Activated CD4-positive, alpha-beta T cell treated with anti-CD3 and anti-CD28 coated beads for 4 hours (primary cell): ENCODE results near the gene OLFML2B.
"Not testable (repeated sequence)": the region's sequence is repeated elsewhere in the genome, so short reads cannot be mapped to it uniquely, and the experiment has no call there.

Source experiments
- DNase-seq, 2 donors: peaks; one replicate each; pipeline ENCODE4 v3.0.0-alpha.2; 2020

Gene OLFML2B

GRCh38 chr1:162033428-162033827 is 9.8 kb upstream of the OLFML2B start:
- no peak for DNase-seq

GRCh38 chr1:162030759-162031280 is 7.2 kb upstream of the OLFML2B start:
- no peak for DNase-seq

- DNase-seq = no peak
Observed at GRCh38 chr1:162029157-162029556, 5.5 kb upstream of the OLFML2B start.

GRCh38 chr1:162028726-162029125 is 5.1 kb upstream of the OLFML2B start:
- DNase-seq = no peak

- no peak for DNase-seq
Observed at GRCh38 chr1:162026881-162027280, 3.2 kb upstream of the OLFML2B start.

- DNase-seq = no peak
Observed at GRCh38 chr1:162025541-162025940, 1.9 kb upstream of the OLFML2B start.

GRCh38 chr1:162023181-162023546 is 505 bp downstream of the OLFML2B start:
- DNase-seq = no peak

GRCh38 chr1:162022626-162023025 is 1.0 kb downstream of the OLFML2B start:
- DNase-seq = no peak

GRCh38 chr1:162021124-162021523 is 2.5 kb downstream of the OLFML2B start:
- no peak for DNase-seq

- no peak for DNase-seq
Observed at GRCh38 chr1:162020150-162020549, 3.5 kb downstream of the OLFML2B start.

GRCh38 chr1:162019446-162019845 is 4.2 kb downstream of the OLFML2B start:
- no peak for DNase-seq

- no peak for DNase-seq
Observed at GRCh38 chr1:162019006-162019405, 4.7 kb downstream of the OLFML2B start.

GRCh38 chr1:162018418-162018817 is 5.3 kb downstream of the OLFML2B start:
- no peak for DNase-seq

- not testable (repeated sequence) for DNase-seq
Observed at GRCh38 chr1:162017791-162018190, 5.9 kb downstream of the OLFML2B start.

GRCh38 chr1:162016631-162017030 is 7.0 kb downstream of the OLFML2B start:
- no peak for DNase-seq

- no peak for DNase-seq
Observed at GRCh38 chr1:162015196-162015595, 8.5 kb downstream of the OLFML2B start.

GRCh38 chr1:162014202-162014601 is 9.5 kb downstream of the OLFML2B start:
- DNase-seq = no peak

- DNase-seq = no peak
Observed at GRCh38 chr1:162013289-162013688, 10.4 kb downstream of the OLFML2B start.

GRCh38 chr1:162011337-162012012 is 12.2 kb downstream of the OLFML2B start:
- no peak for DNase-seq

GRCh38 chr1:162010175-162010506 is 13.5 kb downstream of the OLFML2B start:
- DNase-seq = no peak

GRCh38 chr1:162009501-162010174 is 14.0 kb downstream of the OLFML2B start:
- DNase-seq = no peak

- no peak for DNase-seq
Observed at GRCh38 chr1:162008799-162009198, 14.9 kb downstream of the OLFML2B start.

GRCh38 chr1:162007466-162007865 is 16.2 kb downstream of the OLFML2B start:
- no peak for DNase-seq

GRCh38 chr1:162006081-162006480 is 17.6 kb downstream of the OLFML2B start:
- no peak for DNase-seq
